Epithelial cell of proximal tubule (primary cell): ENCODE measurements around the gene ERVFRD-1. TPM values are rescaled to one million over a fixed set of nuclear protein-coding genes. Genes with fewer than 3 reads are reported as not detected.

ENCODE experiments used
- DNase-seq: peaks from one replicate; pipeline ENCODE4 v3.0.0-alpha.2; 2011; ENCODE audit warnings: low read depth
- H3K4me3 ChIP-seq: 2 replicates; pipeline ENCODE4 v1.5.1; 2011; ENCODE audit warnings: low read depth, mild to moderate bottlenecking, low read length
- total RNA-seq: library from RNA; depleted of rRNA; stranded (reverse); fragments of >200 nt; gene quantifications from 2 replicates; pipeline ENCODE4 v1.2.3, GENCODE V29; 2015
- TF ChIP-seq, protein P1 (sequence below): conservative IDR thresholded peaks from 2 replicates; pipeline ENCODE4 v1.5.1; 2012; ENCODE audit warnings: low read depth, mild to moderate bottlenecking, low read length

The ERVFRD-1 gene, protein sequence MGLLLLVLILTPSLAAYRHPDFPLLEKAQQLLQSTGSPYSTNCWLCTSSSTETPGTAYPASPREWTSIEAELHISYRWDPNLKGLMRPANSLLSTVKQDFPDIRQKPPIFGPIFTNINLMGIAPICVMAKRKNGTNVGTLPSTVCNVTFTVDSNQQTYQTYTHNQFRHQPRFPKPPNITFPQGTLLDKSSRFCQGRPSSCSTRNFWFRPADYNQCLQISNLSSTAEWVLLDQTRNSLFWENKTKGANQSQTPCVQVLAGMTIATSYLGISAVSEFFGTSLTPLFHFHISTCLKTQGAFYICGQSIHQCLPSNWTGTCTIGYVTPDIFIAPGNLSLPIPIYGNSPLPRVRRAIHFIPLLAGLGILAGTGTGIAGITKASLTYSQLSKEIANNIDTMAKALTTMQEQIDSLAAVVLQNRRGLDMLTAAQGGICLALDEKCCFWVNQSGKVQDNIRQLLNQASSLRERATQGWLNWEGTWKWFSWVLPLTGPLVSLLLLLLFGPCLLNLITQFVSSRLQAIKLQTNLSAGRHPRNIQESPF
- not detected in 2 replicates for total RNA-seq

DNA sequence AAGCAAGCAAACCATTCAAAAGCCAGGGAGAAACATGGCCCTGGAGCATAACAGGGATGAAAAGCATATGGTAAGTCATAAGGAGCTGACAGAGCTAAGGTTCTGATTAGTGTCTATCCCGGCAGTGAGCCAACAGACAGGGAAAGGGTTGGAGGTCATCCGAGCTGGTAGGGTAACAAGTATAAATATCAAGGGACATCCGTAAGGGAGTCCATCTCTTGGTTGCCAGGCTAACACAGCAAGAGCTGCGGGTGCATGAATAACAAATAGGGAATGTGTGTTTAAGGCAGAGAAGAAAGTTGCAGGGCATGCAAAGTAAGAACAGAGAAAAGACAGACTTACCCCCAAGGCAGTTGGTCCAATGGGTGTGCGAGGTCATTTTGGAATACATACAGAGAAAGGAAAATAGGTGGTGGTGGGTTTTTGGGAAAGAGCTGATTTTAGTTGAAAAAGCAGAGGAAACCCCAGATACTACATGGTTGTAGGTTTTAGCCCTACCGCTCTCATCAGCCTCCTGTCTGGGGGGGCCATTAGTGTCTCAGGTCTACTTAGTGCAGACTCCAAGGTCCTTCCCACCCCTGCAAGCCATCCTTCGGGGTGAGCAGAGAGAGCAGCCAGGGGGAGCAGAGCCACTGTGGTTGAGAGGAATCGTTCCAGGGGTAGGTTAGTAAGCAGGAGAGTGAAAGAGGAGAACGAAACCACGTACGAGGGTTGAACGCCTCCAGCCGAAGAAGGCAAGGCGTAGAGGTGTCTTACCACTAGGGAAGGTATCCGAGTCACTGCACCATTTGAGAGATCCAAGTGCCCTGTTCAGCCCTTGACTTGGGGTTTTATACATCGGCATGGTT is at the start of gene ERVFRD-1:
Gene ERVFRD-1 (minus strand): TSS at position 805 of the 848 bp plus-strand sequence. CDS start 6,415 bp downstream, outside the sequence.
- DNase-seq, result no peak
- TF ChIP-seq, protein P1, sequence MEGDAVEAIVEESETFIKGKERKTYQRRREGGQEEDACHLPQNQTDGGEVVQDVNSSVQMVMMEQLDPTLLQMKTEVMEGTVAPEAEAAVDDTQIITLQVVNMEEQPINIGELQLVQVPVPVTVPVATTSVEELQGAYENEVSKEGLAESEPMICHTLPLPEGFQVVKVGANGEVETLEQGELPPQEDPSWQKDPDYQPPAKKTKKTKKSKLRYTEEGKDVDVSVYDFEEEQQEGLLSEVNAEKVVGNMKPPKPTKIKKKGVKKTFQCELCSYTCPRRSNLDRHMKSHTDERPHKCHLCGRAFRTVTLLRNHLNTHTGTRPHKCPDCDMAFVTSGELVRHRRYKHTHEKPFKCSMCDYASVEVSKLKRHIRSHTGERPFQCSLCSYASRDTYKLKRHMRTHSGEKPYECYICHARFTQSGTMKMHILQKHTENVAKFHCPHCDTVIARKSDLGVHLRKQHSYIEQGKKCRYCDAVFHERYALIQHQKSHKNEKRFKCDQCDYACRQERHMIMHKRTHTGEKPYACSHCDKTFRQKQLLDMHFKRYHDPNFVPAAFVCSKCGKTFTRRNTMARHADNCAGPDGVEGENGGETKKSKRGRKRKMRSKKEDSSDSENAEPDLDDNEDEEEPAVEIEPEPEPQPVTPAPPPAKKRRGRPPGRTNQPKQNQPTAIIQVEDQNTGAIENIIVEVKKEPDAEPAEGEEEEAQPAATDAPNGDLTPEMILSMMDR, result no peak
- no peak within 1 kb of the TSS for H3K4me3 ChIP-seq

DNA sequence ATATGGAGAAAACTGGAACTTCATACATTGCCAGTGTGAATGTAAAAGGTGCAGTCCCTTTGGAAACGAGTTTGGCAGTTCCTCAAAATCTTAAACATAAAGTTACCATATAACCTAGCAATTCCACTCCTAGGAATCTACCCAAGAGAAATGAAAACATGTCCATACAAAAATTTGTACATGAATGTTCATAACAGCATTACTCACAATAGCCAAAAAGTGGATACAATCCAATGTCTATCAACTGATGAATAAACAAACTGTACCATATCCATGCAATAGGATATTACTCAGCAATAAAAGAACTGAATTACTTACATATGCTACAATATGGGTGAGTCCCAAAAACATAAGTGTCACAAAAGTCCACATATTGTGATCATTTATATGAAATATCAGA is 48.7 kb upstream of the ERVFRD-1 start:
- DNase-seq, result no peak
- no peak overlapping the region for H3K4me3 ChIP-seq
- TF ChIP-seq, protein P1, result no peak

DNA sequence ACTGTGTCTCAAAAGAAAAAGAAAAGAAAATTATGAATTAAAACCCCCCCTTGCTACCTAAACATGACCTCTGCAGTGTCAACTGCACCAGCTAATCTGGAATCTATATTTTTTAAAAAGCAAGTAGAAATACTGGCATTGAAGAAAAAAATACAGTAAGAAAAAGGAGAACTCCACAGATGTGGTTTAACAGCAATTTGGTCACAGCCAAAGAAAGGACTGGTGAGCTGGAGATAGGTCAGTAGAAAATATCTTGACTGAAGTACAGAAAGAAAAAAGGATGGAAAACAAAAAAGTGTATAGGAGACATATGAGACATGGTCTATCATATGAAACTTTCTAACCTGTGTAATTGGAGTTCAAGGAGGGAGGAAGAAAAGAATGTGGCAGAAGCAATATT is 44.1 kb upstream of the ERVFRD-1 start:
- DNase-seq, result no peak
- no peak overlapping the region for H3K4me3 ChIP-seq
- TF ChIP-seq, protein P1, result no peak

DNA sequence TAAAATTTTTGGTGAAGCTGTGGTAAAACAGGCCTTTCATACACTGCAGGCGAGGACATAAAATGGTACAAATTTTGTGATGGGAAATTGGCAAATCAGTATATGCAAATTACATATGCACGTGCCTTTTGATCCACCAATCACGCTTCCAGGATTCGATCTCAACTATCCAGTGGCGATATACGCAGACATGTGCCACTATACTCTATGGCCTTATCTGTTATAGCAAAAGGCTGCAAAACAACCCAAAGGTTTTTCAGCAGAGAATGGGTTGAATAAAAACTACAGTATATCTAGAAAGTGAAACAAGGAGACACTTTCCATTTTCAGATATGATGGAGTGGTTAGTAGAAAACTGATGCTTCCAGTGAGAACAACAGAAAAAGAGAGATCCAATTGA is 41.9 kb upstream of the ERVFRD-1 start:
- no peak overlapping the region for H3K4me3 ChIP-seq
- TF ChIP-seq, protein P1, result no peak
- no peak for DNase-seq

DNA sequence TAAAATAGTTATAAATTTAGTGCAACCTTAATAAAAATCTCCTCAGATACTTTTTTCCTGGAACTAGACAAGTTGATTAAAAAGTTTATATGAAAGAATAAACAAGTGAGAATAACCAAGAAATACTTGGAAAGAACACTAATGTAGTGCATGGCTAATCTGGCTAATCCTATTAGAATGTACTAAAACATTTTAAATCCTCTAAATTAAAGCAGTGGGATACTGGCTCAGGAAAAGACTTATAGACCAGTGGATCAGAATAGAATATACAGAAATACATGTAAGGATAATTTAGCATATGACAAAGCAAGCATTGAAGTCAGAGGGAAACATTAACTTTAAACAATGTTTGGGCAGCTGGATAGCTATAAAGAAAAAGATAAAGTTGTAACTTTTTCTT is 41.1 kb upstream of the ERVFRD-1 start:
- no peak for DNase-seq
- TF ChIP-seq, protein P1, result no peak
- H3K4me3 ChIP-seq, result no peak overlapping the region

DNA sequence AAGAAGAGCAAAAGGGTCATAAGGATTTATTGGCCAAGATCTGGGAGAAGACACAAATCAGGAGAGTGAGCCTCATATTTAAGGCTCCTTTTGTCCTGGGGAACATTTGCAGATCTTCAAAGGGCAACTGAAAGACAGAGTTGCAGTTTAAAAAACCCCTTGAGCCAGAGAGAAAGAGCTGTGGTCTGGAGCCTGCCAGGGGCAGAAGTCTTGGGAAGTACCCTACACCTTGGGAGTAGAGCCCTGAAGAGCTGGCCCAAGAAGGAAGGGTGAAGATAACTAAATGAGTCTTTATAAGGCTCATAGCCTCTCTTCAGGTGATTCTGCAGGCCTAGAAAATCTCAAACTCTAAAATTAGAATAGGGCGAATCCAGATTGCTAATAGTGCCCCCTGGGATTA is 40.0 kb upstream of the ERVFRD-1 start:
- TF ChIP-seq, protein P1, result no peak
- no peak for DNase-seq
- no peak overlapping the region for H3K4me3 ChIP-seq
